Measurements from ENCODE around the gene PPARGC1A.

PPARGC1A gene

DNA sequence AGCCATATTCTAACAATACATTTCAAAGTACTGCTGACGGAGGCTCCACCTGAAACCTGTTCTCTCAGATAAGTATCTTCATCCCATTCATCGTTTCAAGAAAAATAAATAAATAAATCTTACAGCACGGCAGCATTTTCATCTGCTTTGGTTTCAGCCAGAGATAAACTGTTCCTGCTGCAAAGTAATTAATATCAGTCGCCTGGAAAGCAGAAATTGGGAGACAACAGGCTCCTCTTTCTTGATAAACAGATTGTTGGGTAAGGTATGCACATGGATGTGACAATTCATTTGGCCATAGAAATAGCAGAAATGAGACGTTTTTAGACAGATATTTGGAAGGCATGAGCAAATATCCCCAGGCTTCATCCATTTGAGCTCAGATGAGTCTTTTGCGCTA, 110.4 kb downstream of the PPARGC1A start:
- DNase-seq (ENCODE audit: extremely low read depth in 1 of 2, low read depth in 1 of 2): no peak

DNA sequence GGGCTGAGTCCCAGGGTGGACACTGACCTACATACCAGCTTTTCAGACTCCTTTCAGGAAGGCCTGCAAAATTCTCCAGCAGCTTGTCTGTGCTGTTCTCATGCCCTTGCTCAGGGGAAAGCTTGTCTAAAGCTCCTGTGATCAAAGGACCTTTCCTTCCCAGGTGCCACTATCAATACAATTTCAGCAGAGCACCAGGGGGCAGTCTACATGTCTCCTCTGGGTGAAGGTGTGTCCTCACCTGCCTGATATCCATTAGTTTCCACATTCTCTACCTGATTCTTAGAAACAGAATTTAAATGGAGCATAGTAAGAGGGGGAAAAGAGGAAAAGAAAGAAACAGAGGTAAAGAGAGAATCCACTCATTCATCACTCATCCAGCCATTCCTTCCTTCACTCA, 114.2 kb downstream of the PPARGC1A start:
- no peak for DNase-seq (ENCODE audit: extremely low read depth in 1 of 2, low read depth in 1 of 2)

DNA sequence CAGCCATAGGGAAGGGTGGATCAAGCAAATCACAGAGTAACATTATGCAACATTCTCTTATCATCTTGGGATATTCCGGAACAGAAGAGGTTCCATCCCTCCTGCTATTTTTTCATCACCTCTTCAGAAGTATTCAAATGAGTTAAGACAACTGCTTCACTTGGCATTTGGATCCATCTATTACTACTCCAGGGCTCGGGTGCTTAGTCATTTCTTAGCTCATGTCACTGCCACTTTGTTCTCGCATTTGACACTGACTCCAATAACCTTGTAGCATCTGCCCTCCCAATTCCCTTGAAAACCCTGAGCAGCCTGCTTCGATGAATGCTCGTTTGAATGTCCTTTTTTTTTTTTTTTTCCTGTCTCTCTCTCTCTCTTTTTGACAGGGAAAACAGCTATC, 114.9 kb downstream of the PPARGC1A start:
- DNase-seq (ENCODE audit: extremely low read depth in 1 of 2, low read depth in 1 of 2): no peak

DNA sequence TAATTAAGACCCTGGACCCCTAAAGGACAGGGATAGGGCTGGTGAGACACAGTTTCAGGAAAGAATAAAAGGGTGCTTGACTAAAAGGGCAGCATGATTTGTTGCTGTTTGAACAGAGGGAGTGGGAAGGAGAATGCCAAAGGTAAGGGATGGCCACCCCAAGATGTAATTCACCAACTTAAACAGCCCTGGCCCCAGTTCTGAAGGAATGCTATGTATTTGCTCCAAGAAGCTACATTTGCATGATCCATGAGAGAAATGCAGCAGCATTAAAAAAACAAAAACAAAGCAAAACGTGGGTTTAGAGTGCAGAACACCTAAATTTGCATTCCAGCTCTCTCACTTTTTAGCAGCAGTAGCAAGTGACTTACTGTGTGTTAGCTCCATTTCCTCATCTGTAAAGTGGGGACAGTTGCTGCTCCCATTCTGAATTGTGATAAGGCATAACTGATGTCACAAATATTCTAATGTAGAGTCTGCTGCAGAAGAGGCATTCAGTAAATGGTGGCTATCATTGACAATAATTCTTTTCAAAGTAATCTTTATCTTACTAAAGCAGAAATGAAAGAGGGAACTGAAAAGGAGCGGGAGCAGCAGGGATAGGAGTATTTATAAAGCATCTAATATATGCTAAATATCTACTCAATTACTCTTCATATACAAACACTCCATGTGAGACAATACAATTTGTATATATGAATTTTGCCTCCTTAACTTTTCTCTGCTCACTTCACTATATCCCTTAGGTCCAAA, 115.8 kb downstream of the PPARGC1A start:
- no peak for DNase-seq (ENCODE audit: extremely low read depth in 1 of 2, low read depth in 1 of 2)

DNA sequence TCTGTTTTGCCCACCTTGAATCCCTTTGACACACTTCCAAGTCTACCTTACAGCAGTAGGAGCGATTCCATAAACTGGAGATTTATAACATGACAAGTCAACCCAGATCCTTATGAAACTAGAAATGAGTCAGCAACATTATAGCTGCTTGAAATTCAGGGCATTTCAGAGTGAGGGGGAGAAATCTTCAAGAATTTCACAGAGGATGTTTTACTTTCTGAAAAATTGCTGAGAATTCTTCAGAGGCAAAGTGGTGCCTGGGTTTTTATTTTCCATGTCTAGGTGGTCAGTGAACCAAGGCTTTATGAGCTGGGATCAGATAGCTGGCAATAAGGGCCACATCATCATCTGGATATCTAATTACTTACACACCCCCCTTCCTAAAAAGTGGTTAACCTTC, 119.8 kb downstream of the PPARGC1A start:
- no peak for DNase-seq (ENCODE audit: extremely low read depth in 1 of 2, low read depth in 1 of 2)

- no peak for DNase-seq (ENCODE audit: extremely low read depth in 1 of 2, low read depth in 1 of 2)
These were observed 120.4 kb downstream of the PPARGC1A start for GRCh38 chr4:23769406-23769805.

DNA sequence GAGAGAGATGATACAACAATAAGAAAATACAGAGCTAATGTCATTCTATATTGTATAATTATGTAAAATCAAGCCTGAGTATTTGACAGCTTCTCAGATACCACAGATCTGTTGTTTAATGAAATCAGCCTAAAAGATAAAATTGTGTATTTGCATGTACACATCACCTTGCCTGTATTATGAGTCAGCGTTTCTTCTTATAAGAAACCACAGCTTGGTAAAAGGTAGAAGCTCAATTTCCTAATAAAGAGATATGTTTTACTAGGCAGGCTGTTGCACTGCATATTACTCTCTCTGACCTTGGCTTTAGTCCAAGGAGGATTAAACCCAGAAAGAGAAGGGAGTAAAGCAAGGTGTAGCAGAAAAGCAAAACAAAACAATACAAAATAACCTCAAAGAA, 121.3 kb downstream of the PPARGC1A start:
- DNase-seq (ENCODE audit: extremely low read depth in 1 of 2, low read depth in 1 of 2): no peak

DNA sequence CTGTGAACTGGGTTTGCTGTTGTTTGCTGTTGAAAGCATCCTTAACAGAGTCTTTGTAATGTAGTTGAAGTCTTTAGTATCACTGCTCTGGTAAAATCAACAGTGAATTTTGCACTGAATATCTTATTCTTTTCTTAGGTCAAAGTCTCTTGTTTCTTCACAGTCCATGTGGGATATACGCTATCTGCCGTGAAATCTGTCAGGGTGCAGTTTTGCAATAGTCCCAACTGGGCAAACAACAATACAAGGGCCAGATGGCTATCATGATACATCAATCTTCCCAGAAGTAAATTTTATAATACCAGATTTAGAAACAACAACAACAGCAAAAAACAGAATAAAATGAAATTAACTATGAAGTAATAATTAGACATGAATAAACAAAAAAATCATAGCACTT, 123.5 kb downstream of the PPARGC1A start:
- no peak for DNase-seq (ENCODE audit: extremely low read depth in 1 of 2, low read depth in 1 of 2)

- no peak for DNase-seq (ENCODE audit: extremely low read depth in 1 of 2, low read depth in 1 of 2)
These were observed 126.3 kb downstream of the PPARGC1A start for GRCh38 chr4:23763559-23763958.

DNA sequence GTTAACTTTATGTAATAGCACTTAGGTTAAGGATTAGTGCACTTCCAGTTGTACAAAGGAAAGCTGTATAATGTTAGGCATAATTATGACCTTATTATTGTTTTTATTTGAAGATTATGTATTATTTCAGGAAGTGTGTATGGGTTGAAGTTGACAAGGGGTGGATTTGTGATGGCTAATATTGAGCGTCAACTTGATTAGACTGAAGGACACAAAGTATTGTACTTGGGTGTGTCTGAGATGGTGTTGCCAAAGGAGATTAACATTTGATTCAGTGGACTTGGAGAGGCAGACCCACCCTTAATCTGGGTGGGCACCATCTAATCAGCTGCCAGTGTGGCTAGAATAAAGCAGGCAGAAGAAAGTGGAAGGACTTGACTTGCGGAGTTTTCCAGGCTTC, 127.3 kb downstream of the PPARGC1A start:
- DNase-seq (ENCODE audit: extremely low read depth in 1 of 2, low read depth in 1 of 2): no peak

DNA sequence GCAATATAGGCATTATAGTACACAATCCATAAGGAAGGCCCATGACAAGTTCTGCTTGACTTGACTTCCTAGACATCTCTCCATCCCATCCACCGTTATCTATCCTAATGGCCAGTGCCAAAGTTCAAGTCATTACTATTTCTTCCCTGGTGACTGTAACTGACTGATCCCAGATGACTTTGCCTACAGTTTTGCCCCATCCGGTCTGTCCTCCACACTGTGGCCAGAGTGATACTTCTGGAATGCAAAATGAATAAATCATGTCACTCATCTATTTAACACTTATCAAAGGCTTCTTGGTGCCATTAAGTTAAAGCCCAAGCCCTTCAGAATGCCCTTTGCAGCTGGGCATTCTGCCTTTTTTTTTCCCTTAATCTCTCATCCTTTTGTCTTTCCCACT, 130.8 kb downstream of the PPARGC1A start:
- DNase-seq (ENCODE audit: extremely low read depth in 1 of 2, low read depth in 1 of 2): no peak

- no peak for DNase-seq (ENCODE audit: extremely low read depth in 1 of 2, low read depth in 1 of 2)
These were observed 135.2 kb downstream of the PPARGC1A start for GRCh38 chr4:23754688-23755087.

GRCh38 chr4:23750125-23750524, 139.7 kb downstream of the PPARGC1A start:
- no peak for DNase-seq (ENCODE audit: extremely low read depth in 1 of 2, low read depth in 1 of 2)

GRCh38 chr4:23747281-23747735, 142.5 kb downstream of the PPARGC1A start:
- no peak for DNase-seq (ENCODE audit: extremely low read depth in 1 of 2, low read depth in 1 of 2)

DNA sequence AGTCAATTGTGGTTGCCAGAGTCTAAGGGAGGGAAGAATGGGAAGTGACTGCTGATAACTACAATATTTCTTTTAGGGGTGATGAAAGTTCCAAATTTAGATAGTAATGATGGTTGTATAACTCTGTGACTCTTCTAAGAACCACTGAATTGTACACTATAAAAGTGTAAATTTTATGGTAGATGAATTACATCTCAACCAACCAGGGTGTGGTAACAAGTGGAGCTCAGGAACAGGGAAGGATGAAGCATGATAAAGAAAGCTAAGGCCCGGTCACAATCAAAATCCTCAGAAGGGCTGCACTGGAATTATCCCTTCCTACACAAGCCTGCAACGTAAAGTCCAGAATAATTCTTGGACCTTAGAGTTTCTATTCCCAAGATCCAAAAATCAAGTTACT, 143.2 kb downstream of the PPARGC1A start:
- DNase-seq (ENCODE audit: extremely low read depth in 1 of 2, low read depth in 1 of 2): no peak

DNA sequence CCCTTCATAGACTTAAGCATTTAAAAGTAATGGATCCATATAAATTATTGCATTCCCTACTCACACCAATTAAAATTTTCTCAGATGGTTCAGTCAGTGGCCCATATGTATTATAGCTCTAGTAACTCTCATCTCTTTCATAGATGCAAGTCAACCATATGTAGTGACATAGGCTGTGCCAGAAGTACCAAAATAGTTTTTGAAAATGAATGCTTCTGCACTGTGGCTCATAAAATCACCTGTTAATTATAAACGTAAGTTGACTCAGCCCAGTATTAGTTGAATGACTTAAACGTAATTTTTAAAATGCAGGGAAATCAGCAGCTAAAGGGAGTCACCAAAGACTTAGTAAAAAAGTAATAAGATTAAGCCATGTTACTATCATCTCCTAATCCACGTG, 143.8 kb downstream of the PPARGC1A start:
- no peak for DNase-seq (ENCODE audit: extremely low read depth in 1 of 2, low read depth in 1 of 2)

DNA sequence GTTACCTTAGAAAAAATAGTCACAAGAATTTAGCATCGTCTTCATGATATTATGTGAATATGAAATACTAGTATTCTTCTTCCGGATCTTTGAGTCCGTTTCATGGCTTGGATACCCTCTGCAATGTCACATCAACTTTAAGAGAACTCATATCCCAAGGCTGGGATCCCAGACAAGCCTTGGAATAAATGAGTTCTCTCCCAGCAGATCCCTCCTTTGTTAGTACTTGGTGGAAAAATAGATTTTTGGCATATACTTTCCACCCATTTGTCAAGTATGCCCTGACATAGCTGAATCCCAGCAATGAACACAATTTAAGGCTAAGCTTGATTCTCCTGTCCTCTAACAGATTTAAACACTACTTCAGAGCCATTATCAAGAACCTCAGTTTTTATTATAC, 144.5 kb downstream of the PPARGC1A start:
- DNase-seq (ENCODE audit: extremely low read depth in 1 of 2, low read depth in 1 of 2): no peak
